CD4-positive, alpha-beta T cell treated with Interleukin-6 for 4 hours (primary cell): Measurements from ENCODE around the gene HOXB3.
"Not testable (repeated sequence)": the region's sequence is repeated elsewhere in the genome, so short reads cannot be mapped to it uniquely, and the experiment has no call there.

Experiments
- DNase-seq: peaks from one replicate; pipeline ENCODE4 v3.0.0-alpha.2; 2020; ENCODE audit warnings: mixed read lengths

The HOXB3 gene

GRCh38 chr17:48515925-48516900 is 73.8 kb downstream of the HOXB3 start:
- DNase-seq = no peak

- DNase-seq = no peak
Observed at GRCh38 chr17:48514477-48514876, 75.6 kb downstream of the HOXB3 start.

- no peak for DNase-seq
Observed at GRCh38 chr17:48513666-48514455, 76.2 kb downstream of the HOXB3 start.

- peak; percentile 48 for DNase-seq
Observed at GRCh38 chr17:48513097-48513496, 76.9 kb downstream of the HOXB3 start.

GRCh38 chr17:48510761-48511604 is 79.1 kb downstream of the HOXB3 start:
- peak; percentile 66 for DNase-seq

GRCh38 chr17:48510381-48510760 is 79.7 kb downstream of the HOXB3 start:
- no peak for DNase-seq

- not testable (repeated sequence) for DNase-seq
Observed at GRCh38 chr17:48509708-48510107, 80.3 kb downstream of the HOXB3 start.

GRCh38 chr17:48506246-48506645 is 83.8 kb downstream of the HOXB3 start:
- no peak for DNase-seq

GRCh38 chr17:48505788-48506187 is 84.3 kb downstream of the HOXB3 start:
- DNase-seq = peak; percentile 61

- no peak for DNase-seq
Observed at GRCh38 chr17:48504953-48505352, 85.1 kb downstream of the HOXB3 start.

GRCh38 chr17:48503747-48504146 is 86.3 kb downstream of the HOXB3 start:
- DNase-seq = no peak

- no peak for DNase-seq
Observed at GRCh38 chr17:48502901-48503300, 87.1 kb downstream of the HOXB3 start.

- no peak for DNase-seq
Observed at GRCh38 chr17:48502312-48502711, 87.7 kb downstream of the HOXB3 start.

- peak; percentile 20 for DNase-seq
Observed at GRCh38 chr17:48500435-48501426, 89.3 kb downstream of the HOXB3 start.

- DNase-seq = no peak
Observed at GRCh38 chr17:48499735-48500434, 90.2 kb downstream of the HOXB3 start.

GRCh38 chr17:48499248-48499647 is 90.8 kb downstream of the HOXB3 start:
- no peak for DNase-seq
